ENCODE data around the gene CDK18.

CDK18 gene

GRCh38 chr1:205516362-205516761 is 11.9 kb downstream of the CDK18 start:
- H3K27ac ChIP-seq: no peak overlapping the region
- TF ChIP-seq CTCF (IDR thresholded peaks at IDR 0.05; ENCODE audit: low read depth, low read length, missing control alignments): no peak
- no peak for DNase-seq
- no peak overlapping the region for H3K4me3 ChIP-seq (ENCODE audit: low read depth, low read length)
- in situ Hi-C loops (cut with HindIII; ENCODE audit: low pct_ligation_motif_present, low sequenced_read_pairs): no loop called here
- peaks cover 14% of the 10 kb centered on the region for H3K27me3 ChIP-seq (replicated peaks)
- no peaks in the 10 kb centered on the region for H3K36me3 ChIP-seq (replicated peaks)

GRCh38 chr1:205517288-205517687 is 12.8 kb downstream of the CDK18 start:
- H3K27ac ChIP-seq: no peak overlapping the region
- H3K4me3 ChIP-seq (ENCODE audit: low read depth, low read length): no peak overlapping the region
- peaks cover 14% of the 10 kb centered on the region for H3K27me3 ChIP-seq (replicated peaks)
- no peak for DNase-seq
- no peaks in the 10 kb centered on the region for H3K36me3 ChIP-seq (replicated peaks)
- TF ChIP-seq CTCF (IDR thresholded peaks at IDR 0.05; ENCODE audit: low read depth, low read length, missing control alignments): no peak
- in situ Hi-C loops (cut with HindIII; ENCODE audit: low pct_ligation_motif_present, low sequenced_read_pairs): no loop called here

GRCh38 chr1:205517763-205518162 is 13.3 kb downstream of the CDK18 start:
- H3K27me3 ChIP-seq (replicated peaks): peaks cover 14% of the 10 kb centered on the region
- no peak overlapping the region for H3K27ac ChIP-seq
- TF ChIP-seq CTCF (IDR thresholded peaks at IDR 0.05; ENCODE audit: low read depth, low read length, missing control alignments): no peak
- no peak overlapping the region for H3K4me3 ChIP-seq (ENCODE audit: low read depth, low read length)
- DNase-seq: no peak
- no peaks in the 10 kb centered on the region for H3K36me3 ChIP-seq (replicated peaks)
- in situ Hi-C loops (cut with HindIII; ENCODE audit: low pct_ligation_motif_present, low sequenced_read_pairs): no loop called here

GRCh38 chr1:205518661-205519540 is 14.4 kb downstream of the CDK18 start:
- peaks cover 14% of the 10 kb centered on the region for H3K27me3 ChIP-seq (replicated peaks)
- in situ Hi-C loops (cut with HindIII; ENCODE audit: low pct_ligation_motif_present, low sequenced_read_pairs): no loop called here
- H3K27ac ChIP-seq: no peak overlapping the region
- H3K36me3 ChIP-seq (replicated peaks): no peaks in the 10 kb centered on the region
- TF ChIP-seq CTCF (IDR thresholded peaks at IDR 0.05; ENCODE audit: low read depth, low read length, missing control alignments): no peak
- no peak overlapping the region for H3K4me3 ChIP-seq (ENCODE audit: low read depth, low read length)
- DNase-seq: no peak

GRCh38 chr1:205519541-205520131 is 15.2 kb downstream of the CDK18 start:
- H3K36me3 ChIP-seq (replicated peaks): no peaks in the 10 kb centered on the region
- in situ Hi-C loops (cut with HindIII; ENCODE audit: low pct_ligation_motif_present, low sequenced_read_pairs): no loop called here
- DNase-seq: no peak
- TF ChIP-seq CTCF (IDR thresholded peaks at IDR 0.05; ENCODE audit: low read depth, low read length, missing control alignments): no peak
- no peak overlapping the region for H3K4me3 ChIP-seq (ENCODE audit: low read depth, low read length)
- H3K27me3 ChIP-seq (replicated peaks): peaks cover 14% of the 10 kb centered on the region
- no peak overlapping the region for H3K27ac ChIP-seq

Data from brain microvascular endothelial cell (primary cell).